Frontal cortex (tissue), 4 donors: ENCODE results near the gene KRT79. TPM values are rescaled to one million over a fixed set of nuclear protein-coding genes. Genes with fewer than 3 reads are reported as not detected.

Source experiments
- DNase-seq, 2 donors: peaks; one replicate each; pipeline ENCODE4 v3.0.0; 2012; ENCODE audit warnings: low spot score in 2 of 2
- FAIRE-seq: peaks from 2 replicates; lab custom pipeline; 2012; peaks lifted over from hg19 to GRCh38; lab: Jason Lieb, UNC
- total RNA-seq: library from RNA; depleted of rRNA; stranded (reverse); fragments of >200 nt; gene quantifications from one replicate; pipeline ENCODE4 v1.2.3, GENCODE V29; 2014
- donor health status: control.
- donor health status: control.
- donor health status: control.

The KRT79 gene
- total RNA-seq, 1 donor from 2014 or later, result not detected

DNA sequence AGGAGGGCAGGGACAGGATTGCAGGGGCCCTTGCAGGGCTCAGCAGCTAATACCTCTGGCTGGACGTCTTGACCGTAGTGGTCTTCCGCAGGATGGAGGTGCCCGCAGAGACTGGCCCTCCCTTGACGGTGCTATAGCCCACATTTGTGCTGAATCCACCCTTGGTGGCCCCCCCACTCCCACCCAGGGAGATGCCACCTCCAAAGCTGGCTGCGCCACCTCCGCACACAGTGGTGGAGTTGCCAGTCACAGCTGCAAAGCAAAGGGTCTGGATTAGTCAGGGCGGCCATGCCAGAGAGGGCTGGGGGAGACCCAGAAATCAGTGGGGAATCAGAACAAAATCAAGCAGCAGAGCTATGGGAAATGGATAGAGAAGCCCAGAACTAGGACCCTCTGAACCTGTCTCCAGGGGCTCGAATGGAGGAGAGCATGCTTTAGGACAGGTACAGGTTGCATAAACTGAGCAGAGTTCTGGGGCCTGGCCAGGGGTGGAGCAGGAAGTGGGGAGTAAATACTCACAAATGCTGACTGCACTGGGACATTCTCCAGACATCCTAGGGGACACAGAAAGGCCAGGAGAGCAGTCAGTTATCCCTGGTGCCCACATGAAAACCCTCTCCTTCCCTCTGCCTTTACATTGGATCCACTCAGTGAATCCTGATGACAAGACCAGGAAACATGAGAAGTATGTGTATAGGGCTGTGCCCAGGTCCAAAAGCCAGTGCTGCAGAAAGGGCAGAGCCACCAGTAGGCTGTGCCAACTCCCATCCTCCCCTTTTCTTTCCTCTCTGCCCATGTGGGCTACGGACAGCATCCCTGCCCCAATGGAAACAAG, 12.1 kb downstream of the KRT79 start:
- no peak for FAIRE-seq
- no peak for DNase-seq

DNA sequence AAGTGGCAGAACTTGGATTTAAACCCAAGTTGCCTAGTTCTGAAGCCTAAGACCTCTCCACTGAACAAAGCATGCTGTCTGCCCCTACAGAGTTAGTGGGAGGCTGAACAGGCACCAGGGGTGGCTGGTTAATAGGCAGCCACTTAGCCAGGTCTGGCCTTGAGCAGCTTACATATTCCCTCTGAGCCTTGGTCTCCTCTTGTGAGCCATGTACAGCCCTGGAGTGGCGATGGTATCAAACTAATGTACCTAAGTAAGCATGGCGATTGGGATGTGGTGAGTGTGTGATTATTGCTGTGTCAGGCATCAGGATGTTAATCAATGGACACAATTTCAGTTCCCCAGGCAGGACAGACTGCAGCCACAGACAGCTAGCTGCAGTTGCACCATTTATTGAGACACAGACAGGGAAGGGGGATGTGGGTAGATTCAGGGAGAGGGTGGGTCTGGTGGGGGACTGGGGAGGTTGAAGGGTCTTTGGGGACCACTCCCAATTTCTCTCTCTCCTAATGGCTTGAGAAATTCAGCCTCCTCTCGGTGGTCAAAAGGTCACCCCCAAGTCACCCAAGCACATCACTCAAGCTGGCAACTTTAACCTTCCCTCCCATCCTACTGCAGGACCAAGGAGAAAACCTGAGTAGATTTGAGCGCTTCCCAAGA, 12.9 kb downstream of the KRT79 start:
- DNase-seq, result no peak
- no peak for FAIRE-seq

- FAIRE-seq (no peak), DNase-seq (no peak)
These were observed 13.6 kb downstream of the KRT79 start for GRCh38 chr12:52820521-52820920.

DNA sequence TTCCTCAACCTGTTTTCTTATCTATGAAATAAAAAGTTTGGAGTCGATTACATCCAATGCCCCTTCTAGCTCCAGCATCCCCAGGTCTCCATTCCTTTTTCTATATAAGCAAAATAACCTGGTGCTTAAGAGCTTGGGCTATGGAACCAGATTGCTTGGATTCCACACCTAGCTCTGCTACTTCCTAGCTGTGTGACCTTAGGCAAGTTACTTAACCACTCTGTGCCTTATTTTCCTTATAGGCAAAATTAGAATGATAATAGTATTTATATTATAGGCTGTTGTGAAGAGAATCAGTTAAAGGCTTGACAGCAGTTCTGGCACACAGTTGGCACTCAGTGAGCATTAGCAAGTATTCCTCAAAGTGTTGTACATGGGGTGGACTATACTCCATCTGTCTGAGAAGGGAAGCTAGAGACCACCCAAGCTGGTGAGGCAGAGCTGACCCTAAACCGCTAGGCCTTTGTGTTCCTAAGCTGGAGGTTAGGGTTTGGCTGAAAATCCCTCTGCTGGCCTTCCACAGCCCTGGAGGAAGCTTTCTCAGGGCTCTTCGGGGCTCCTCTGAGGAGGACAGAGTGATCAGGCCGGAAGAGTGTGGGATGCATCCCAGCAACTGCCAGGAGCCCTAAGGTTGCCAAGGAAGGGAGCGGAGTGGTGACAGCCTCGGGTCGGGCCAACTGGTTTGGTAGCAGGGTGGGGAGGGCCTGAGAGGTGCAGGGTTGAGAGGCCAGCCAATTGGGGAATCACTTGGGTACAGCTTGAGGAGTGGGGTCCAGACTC, 14.2 kb downstream of the KRT79 start:
- DNase-seq (no peak), FAIRE-seq (no peak)

GRCh38 chr12:52818887-52819420, 15.2 kb downstream of the KRT79 start:
- DNase-seq, result no peak
- no peak for FAIRE-seq

GRCh38 chr12:52818388-52818787, 15.7 kb downstream of the KRT79 start:
- DNase-seq (no peak), FAIRE-seq (no peak)

GRCh38 chr12:52817699-52818238, 16.3 kb downstream of the KRT79 start:
- FAIRE-seq, result no peak
- DNase-seq, result no peak

DNA sequence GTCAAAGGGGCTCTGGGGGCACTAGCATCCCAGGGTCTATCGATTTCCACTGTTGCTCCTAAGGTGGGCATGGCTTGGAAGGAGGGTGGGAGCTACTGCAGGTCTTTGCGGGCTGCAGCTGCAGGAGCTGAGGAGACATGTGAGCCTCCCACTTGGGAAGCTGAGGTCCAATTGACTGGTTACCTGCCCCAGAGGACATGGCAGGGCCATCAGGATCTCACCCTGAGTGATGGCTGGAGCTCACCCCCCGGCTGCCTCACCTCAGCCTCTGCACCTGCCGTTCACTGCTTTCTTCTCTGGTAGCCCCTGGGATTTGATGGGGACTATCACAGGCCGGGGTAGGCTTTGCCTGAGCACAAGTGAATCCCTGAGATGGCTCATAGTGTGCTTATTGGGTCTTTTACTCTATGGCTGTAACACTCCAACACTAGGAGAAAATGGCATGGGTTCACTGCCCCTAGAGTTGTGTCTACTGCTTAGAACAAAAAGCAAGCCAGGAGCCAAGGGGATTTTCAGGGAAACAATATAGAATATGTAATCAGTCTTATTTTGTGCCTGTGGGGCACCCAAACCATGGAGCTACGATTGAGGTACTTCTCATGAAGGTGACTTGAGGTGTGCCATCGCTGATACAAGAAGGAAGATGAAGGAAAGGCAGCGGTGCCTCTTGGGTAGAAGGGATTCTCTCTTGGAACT, 17.0 kb downstream of the KRT79 start:
- no peak for DNase-seq
- no peak for FAIRE-seq

DNA sequence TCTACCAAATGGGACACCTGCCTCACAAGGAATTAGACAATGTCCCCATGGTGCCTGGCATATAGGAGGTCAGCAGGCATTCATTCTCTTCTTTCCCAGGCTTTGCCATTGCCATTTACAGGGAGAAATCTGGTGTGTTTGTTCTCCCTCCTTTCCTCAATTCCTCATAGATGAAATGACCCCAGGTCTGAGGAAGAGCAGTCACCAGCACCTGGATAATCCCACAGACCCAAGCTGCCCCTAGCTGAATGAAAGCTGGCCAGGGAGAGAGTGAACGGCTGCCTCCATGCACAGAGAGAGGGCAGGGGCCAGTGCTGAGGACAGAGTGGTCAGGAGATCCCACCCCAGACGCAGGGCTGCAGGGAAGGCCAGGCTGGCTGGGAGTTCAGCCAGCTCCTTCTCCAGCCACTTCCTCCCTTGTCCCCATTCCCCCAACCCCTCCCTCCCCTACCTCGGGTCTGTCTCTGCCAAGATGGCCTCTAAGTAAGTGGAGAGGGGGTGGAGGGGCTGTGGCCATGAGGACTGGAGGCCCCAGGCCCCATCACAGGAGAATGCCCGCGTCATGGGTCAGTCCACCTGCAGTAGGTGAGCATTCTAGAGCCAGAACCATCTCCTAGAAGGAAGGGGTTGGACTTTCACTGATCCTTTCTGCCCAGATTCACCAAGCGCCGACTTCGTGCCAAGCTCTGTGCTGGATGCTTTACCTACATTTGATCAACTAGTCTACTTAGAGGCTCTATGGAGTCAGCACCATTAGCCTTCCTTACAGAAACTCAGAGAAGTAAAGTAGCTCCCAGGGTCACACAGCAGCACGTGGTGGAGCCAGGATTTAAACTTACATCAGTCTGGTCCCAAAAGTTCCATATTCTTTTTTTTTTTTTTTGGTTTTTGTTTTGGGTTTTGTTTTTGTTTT, 18.2 kb downstream of the KRT79 start:
- DNase-seq (no peak), FAIRE-seq (no peak)

DNA sequence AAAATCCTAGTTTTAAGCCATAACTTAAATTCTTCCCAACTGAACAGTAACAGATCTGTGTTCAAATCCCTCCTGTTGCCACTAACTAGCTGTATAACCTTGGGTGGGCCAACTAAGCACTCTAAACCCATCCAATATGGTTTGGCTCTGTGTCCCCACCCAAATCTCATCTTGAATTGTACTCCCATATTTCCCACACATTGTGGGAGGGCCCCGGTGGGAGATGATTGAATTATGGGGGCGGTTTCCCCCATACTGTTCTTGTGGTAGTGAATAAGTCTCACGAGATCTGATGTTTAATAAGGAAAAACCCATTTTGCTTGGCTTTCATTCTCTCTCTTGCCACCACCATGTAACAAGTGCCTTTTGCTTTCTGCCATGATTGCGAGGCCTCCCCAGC, 18.9 kb downstream of the KRT79 start:
- DNase-seq (no peak), FAIRE-seq (no peak)

DNA sequence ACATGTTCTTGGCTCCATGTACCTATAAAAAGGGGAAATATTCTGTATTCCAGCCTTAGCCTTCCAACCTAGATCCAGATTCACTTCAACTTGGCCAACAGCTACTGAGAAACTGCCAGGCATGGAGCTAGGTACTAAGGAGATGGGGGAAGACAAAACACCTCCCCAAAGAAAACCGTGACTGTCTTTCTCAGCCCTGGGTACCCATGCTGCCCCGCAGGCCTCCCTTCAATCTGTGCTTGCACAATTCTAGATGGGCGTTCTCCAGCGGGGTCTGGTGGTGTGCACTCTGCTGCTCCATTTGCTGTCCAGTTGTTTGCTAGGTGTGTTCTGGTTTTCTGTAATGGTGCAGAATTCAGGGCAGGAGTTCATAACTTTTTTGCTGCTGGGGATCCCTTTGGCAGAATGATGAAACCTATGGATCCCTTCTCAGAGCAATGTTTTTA, 19.4 kb downstream of the KRT79 start:
- no peak for DNase-seq
- FAIRE-seq, result no peak

- DNase-seq, result no peak
- FAIRE-seq, result no peak
These were observed 20.0 kb downstream of the KRT79 start, which contains the start of gene KRT4 for GRCh38 chr12:52813885-52814709. Gene KRT4 (minus strand): TSS chr12:52814116. CDS start chr12:52814058, 58 bp downstream.

DNA sequence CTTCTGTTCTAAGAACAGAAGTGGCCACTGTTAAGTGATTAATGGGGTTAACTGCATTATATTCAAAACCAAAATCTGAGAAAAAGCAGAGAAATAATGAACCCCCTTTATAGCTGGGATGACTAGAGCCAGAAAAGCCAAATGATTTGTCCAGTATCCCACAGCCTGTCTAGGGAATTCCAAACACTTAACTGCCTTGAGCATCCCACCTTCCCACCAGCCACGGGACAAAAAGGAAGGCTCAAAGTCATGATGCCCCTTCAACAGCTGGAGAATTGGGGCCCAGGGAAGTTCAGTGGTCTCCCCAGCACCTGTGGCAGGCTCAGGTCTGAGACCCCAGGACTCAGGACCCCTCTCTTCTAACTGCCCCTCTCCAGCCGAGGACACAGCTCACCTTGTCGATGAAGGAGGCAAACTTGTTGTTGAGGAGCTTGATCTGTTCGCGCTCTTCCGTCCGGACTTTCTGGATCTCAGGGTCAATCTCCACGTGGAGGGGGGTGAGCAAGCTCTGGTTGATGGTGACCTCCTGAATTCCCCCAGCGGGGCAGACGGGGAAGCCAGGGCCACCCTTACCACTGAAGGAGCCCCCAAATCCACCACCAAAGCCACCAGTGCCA, 20.8 kb downstream of the KRT79 start:
- FAIRE-seq, result no peak
- DNase-seq, result no peak

DNA sequence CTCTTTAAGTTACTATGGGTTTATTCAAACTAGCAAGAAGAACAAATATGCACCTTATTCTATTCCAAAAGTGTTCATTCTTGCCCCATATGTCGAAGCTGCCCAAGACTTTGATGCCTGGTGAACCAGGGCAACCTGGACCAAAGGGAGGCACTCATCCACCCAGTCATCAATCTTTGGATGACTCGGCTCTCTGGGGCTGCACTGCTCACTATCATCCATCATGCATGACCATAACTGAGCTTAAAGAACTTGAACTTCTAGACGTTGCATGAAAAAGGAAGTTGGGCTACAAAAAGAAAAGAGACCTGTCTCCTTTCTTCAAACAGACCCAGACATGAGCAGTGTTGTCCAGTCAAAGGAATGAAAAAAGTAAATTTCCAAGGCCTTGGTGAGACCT, 21.4 kb downstream of the KRT79 start:
- DNase-seq (no peak), FAIRE-seq (no peak)

- FAIRE-seq (no peak), DNase-seq (no peak)
These were observed 22.1 kb downstream of the KRT79 start for GRCh38 chr12:52812073-52812400.

DNA sequence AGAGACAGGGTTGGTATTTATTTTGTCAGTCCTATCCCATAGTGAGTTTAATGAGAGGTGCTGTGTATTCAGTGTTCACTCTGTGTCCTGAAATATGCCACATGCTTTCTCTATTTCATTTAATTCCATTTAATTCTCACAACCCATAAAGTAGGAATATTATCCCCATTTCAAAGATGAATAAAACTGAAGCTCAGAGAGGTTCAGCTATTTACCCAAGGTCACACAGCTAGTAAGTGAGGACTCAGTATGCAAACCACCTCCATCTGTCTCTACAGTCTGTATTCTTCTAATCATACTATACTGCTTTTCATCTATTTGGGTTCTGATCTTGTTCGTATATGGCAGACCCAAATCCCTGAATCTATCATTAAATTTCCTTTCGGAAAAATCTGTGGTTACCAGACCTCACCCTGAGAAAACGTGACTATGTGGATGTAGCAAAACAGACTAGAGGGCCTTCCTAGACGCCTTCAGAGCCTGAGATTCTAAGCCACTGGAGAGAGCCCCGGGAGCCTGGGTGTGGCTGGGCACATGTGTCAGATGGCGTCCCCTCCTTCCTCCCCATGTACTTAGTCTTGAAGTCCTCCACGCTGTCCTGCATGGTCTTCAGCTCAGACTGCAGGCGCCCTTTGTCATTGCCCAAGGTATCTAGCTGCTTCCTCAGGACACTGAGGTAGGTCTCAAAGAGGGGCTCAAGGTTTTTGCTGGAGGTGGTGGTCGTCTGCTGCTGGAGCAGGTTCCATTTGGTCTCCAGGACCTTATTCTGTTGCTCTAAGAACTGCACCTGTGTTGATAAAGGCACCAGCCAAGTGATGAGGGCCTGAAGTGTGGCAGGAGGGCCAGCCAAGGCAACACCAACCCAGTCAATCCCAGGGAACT, 22.7 kb downstream of the KRT79 start:
- DNase-seq, result no peak
- no peak for FAIRE-seq
